Astrocyte of the hippocampus (primary cell): Measurements from ENCODE around the gene HSFX1.
"Not testable (repeated sequence)": the region's sequence is repeated elsewhere in the genome, so short reads cannot be mapped to it uniquely, and the experiment has no call there.

ENCODE experiments used
- DNase-seq: peaks from one replicate; pipeline ENCODE4 v3.0.0; 2011; ENCODE audit warnings: low read depth, low spot score

The HSFX1 gene, protein sequence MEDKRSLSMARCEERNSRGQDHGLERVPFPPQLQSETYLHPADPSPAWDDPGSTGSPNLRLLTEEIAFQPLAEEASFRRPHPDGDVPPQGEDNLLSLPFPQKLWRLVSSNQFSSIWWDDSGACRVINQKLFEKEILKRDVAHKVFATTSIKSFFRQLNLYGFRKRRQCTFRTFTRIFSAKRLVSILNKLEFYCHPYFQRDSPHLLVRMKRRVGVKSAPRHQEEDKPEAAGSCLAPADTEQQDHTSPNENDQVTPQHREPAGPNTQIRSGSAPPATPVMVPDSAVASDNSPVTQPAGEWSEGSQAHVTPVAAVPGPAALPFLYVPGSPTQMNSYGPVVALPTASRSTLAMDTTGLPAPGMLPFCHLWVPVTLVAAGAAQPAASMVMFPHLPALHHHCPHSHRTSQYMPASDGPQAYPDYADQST

DNA sequence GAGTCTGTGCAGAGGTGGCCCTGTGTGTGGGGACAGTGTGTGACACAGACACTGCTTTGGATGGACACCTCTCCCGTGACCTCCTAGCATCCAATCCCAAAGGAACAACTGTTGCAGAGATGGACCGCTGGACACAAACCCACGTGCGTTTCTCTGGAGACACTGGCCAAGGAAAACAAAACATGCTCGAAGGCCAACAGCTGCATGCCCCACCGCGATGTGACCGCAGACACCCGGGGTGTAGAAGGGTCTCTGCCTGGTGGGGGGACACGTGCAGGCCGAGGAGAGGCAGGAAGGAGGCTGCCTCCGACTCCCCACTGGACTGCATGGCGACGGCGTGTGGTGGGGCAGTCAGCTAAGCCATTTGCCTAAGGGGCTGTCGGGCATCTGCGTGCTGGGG is at the start of gene HSFX1:
Gene HSFX1, plus strand, starts transcription at position 301 of the 400 bp plus-strand sequence. CDS start 614 bp downstream, outside the sequence.
- not testable (repeated sequence) for DNase-seq

DNA sequence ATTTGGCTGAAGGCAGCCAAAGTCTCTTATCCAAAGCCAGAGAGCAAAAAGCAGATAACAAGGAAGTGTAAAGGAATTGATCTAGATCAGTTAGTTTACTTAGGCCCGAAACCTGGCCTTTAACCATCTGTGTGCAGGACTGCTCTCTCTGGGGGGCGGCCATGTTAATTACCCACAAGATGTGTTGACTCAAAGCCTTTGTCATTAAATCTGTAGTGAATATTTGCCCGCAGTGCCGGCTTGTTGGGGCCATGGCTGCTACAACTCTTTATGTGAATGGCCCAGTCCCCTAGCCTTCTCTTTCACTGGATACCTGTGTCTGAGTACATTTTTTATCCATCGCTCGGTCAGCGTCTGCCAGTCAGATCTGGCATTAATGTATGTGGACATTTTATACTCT is 46.6 kb upstream of the HSFX1 start:
- not testable (repeated sequence) for DNase-seq

DNA sequence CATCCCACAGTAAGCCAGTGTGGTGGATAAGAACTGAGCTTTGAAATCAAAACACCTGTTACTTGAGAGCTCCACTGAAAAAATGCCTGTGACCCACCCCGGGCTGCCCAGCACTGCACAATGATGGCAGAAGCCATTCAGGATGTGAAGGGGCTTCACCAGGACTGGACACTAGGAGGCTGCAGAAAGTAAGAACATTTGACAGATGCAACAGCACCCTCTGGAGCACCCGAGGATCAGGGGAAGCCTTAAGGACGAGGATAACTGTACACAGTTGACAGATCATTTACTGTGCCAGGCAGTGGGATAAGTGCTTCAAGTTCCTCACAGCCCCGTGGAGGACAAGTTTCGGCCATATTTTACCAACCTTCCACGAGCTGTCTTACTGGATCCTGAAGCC is 31.6 kb upstream of the HSFX1 start:
- DNase-seq = not testable (repeated sequence)

DNA sequence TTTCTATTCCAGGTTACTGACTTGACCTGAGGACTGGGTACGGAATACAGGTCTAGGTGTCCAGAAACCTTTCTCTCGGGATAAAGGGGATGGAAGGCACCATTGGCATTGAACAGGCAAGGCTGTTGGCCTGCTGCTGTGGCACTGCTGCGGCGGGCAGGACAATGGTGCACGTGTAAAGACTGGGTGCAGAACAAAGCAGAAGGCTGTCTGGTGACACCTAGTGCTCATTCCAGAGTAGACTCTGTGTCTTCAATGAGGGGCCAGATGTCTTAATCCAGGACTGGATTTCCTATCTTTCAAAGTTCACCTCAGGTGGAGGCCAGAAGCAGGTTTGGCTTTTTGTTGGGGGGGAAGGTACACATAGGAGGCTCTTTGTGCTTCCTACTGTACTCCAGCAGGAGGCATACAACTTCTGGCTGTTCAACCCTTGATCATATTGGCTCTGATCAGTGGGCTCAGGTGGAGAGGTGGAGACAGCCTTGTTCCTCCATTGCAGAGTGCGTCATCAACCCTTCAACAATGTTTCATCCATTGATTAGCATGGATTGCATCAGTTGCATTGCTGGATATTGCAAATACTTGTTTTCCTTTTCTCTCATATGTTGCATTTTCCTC is 27.4 kb upstream of the HSFX1 start:
- not testable (repeated sequence) for DNase-seq

DNA sequence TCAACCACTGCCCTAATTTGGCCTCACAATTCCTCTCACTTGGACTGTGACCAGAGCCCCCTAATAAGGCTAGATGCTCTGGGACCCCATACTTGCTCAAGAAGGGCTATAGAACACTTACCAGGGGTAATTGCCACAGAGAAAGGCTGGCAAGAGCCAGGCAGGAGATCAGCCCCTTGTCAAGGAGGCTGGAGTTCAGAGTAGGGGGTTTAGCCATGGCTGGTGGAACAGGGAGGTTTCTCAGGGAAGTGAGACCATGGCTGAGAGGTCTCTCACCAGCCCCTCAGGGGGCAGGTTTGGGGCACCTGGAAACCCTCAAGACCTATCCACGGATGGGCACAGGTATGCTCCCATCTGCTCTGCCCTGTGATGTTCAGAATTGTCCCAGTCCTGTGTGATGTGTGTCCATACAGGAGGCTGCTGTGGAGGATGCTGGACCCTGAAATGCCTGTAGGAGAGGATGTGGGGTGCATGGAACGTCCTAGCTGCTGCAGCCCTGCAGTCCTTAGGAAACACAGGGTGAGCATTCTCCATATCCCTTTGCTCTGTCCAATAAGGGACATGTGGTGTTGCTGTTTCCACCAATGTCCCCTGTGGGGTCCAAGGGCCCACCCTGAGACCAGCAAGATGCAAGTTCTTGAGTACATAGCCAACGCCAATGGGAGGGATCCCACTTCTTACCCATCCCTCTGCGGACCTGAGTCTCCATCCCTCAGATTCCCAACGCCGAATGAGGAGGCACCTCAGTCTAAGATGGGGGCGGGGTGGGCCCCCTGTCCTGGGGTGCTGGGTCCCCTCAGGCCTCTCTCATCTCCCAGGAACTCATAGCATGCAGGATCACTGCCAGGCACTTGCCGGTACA is 16.4 kb upstream of the HSFX1 start:
- no peak for DNase-seq

DNA sequence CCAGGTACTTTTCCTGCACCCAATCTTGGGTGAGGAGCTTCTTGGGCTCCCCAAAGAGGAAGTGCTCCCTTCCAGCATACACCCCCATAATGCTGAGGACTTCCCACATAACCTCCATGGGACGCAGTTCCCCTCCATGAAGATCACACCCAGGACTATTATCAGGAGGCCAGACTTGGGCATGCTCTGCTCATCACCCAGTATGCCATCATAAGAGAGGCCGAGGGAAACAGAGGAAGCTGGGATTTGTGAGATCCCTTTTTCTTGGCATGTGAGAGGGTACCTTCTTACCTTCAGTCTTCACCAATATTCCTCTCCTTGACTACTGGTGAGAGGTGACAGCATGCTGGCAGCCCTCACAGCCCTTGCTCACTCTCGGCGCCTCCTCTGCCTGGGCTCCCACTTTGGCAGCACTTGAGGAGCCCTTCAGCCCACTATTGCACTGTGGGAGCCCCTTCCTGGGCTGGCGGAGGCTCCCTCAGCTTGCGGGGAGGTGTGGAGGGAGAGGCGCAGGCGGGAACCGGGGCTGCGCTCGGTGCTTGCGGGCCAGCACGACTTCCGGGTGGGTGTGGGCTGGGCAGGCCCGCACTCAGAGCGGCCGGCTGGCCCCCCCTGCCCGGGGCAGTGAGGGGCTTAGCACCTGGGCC is 15.7 kb upstream of the HSFX1 start:
- no peak for DNase-seq

DNA sequence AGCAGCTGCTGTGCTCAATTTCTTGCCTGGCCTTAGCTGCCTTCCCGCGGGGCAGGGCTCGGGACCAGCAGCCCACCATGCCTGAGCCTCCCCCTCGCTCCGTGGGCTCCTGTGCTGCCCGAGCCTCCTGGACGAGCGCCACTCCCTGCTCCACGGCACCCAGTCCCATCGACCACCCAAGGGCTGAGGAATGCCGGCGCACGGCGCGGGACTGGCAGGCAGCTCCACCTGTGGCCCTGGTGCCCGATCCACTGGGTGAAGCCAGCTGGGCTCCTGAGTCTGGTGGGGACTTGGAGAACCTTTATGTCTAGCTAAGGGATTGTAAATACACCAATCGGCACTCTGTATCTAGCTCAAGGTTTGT is 15.2 kb upstream of the HSFX1 start:
- DNase-seq = not testable (repeated sequence)

DNA sequence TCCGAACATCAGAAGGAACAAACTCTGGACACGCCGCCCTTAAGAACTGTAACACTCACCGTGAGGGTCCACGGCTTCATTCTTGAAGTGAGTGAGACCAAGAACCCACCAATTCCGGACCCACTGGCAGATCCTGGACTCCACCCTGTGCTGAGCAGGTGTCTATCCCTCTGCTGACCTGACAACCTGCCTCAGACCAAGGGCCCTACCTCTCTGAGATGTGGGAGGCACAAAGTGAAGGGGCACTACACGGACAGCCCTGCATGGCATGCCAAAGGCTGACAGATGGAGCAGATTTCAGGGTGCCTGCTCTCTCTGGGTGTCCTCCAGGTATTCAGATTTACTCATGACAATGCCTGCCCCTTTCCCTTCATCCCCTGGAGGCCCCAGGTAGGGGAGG is 14.0 kb upstream of the HSFX1 start:
- DNase-seq = no peak

DNA sequence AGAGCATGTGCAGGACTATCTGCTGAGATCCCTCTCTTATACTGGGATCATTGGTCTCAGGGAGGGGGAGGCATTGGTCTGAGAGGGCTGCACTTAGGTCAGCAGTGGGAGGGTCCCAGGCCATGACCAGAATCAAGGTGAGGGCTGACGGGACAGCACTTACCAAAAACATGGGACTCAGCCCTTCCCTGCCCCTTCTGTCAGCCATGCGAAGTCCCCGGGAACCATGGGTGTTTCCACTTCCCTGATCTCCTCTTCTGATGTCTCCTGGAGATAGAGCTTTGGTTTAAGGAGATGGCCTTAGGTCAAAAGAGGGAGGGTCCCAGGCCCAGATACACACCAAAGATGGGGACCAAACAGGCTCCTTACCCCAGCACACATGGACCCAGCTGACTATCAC is 12.9 kb upstream of the HSFX1 start:
- DNase-seq = no peak

DNA sequence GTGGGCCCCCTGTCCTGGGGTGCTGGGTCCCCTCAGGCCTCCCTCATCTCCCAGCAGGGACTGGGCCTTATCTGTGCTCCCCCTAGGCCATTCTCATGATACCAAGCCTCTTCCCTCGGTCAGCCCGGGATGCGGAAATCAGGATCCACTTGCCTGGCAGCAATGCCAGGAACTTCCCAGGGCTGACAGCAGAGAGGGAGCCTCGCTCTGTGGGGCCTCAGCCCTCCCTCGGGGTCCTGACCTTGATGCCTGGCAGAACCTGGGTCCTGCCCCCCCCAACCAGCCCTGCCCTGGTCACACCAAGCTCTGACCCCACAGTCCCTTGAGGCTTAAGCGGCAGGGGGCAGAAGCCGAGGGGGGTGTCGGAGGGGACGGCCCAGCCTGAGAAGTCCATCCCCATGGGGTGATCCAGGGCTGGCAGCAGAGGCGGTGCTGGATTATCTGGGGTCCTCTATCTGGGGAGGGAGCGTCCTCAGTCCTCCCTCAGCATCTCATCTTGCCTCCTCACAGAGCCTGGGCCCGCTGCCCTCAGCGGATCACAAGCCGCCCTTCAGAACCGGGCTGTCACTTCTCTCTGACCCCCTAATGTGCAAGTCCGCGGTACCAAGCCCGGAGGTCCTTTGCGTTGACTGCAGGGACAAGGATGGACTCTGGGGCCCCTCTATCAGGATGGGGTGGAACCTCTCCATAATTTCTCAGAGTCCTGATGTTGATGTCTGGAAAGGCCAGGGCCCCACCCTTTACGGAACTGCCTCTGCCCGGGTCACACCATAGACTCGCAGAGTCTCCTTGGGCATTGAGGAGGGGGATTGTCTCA is 11.8 kb upstream of the HSFX1 start:
- DNase-seq = not testable (repeated sequence)

DNA sequence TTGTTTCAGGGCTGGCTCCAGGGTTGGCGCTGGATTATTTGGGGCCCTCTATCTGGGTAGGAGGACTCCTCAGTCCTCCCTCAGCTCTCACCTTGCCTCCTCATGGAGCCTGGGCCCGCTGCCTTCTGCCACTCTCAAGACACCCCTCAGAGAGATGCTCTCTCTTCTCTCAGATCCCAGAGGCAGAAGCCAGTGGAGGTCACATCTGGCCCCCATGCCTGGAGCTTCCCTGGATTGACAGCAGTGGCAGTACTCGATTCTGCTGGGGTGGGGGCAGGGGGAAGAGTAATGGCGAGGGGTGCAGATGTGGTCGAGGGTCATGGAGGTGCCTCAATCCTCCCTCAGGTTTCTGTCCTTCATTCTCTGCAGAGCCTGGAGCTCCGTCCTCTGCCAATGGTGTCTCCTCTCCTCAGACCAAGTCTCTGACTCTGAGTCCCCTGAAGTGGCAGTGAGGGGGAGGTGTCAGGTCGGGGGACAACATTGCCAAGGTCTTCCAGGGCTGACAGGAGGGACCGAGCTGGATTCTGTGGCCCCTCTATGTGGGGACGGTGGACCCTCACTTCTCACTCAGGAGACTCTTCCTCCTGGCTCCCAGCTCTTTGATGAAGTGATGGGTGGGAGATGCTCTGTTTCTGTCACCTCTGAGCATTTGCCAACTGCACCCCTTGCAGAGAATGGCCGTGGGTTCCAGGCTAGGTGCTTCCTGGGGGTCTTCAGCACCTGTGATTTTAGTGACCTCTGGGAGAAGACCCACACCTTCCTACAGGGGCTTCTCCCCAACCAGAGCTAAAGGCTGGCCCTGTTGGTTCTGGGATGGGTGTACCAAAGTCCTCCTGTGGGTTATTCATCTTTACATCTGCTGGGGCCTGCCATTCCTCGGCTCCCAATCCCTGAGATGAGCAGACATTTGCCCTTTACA is 10.9 kb upstream of the HSFX1 start:
- DNase-seq = no peak

DNA sequence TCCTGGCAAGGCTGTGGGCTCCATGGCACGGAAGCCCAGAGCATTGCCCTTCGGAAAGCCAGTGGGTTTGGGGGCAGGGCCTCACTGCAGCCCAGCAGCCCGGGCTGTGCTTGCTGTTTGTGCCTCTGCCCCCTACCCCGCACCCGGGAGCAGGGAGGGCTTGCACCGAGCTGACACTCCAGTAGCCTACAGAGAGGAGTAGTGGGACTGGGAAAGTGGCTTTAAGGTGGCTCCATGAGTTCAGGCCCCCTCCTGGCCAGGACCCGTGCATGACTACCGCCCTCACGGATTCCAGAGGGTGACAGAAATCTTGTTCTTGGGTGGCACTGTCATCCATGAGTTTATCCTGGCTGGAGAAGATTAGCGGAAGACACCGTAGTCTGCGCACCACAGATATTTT is 3.5 kb upstream of the HSFX1 start:
- DNase-seq = not testable (repeated sequence)

DNA sequence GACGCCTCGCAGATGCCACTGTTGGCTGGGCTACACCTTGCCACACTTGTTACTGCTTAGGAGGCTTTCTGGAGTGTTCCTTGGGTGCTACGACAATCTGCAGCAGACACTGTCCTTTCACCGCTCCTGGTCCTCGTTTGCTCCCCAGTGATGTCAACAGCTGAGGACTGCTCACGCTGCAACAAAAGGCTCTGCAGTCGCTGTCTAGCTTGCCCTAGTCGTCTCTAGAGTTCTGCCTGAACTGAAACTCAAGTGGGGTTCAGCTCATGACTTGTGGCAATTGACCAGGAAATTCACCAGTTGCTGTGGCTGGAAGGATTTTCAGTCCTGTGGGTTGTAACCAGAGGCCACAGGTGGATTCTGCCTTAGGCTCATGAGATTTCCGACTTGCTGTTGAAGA is 842 bp upstream of the HSFX1 start:
- not testable (repeated sequence) for DNase-seq

DNA sequence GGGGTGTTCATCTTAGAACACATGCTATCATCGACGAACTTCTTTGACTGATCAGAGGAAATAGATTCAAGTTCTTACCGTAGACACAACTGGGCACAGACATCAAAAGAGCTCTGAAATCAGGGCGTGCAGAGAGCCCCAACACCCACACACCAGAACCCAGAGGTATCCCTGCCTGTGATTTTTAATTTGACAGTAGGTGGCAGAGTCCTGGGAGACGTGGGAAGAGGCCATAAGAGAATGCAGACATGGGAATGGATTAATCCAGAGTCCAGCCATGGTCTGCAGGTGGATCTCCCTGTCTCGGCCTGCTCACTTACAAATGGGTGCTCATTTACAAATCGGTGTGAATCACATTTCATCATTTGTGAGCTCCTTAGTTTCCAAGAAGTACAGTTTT is 4.1 kb downstream of the HSFX1 start:
- DNase-seq = not testable (repeated sequence)

DNA sequence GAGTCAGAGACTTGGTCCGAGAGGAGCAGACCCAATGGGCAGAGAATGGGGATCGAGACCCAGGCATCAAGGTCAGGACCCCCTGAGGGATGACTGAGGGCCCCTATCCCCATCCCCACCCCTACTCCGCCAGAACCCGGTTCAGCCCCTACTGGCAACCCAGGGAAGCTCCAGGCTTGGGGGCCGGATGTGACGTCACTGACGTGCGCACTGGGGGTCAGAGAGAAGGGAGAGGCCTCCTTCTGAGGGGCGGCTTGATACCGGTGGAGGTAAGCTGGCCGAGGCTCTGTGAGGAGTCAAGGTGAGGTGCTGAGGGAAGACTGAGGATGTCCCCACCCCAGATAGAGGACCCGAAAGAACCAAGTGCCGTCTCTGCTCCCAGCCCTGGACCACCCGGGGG is 7.9 kb downstream of the HSFX1 start, which contains the start of gene MAGEA9:
Gene MAGEA9, plus strand, starts transcription at position 204 of the 400 bp plus-strand sequence. CDS start 4,281 bp downstream, outside the sequence.
- not testable (repeated sequence) for DNase-seq

DNA sequence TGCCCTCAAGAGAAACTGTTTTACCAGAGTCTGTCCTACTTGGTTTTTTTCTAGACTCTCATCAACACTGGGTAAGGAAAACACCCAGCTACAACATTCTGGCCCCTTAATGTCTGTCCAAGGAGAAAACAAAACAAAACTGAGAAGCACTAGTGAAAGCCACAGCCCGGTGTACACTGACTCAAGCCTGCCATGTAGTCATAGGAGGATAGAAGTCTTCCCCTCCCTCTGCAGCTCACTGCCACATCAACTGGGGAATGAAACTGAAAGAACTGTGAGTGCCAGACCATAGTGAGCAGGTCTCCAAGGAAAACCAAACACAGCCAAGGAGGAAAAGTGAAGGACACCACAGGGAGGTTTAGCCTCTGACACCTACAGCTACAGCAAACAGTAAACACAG is 21.7 kb downstream of the HSFX1 start:
- DNase-seq = not testable (repeated sequence)

DNA sequence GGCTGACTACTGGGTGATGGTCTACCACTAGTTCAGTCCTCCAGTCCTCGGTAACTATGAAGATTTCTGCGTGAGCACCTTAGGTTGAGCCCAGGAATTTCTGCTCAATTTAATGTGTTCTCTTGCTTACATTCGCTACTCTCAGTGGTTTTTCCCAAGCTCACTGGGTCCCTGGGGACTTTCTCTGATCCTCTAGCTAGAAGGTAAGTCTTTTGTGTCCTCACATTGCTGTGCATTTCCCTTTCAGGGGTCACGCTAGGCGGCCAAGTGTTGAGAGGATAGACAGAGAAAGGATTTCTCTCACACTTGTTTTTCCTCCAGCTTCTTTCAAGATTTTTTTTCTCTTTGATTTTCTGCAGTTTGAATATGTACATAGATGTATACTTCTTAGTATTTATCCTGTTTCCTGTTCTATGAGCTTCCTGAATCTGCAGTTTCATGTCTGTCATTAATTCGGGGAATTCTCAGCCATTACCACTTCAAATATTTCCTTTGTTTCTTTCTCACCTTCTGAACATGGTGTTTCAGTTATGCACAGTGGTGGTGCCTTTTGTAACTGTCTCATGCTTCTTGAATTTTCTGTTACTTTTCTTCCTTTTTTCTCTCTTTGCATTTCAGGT is 25.3 kb downstream of the HSFX1 start:
- DNase-seq = no peak

DNA sequence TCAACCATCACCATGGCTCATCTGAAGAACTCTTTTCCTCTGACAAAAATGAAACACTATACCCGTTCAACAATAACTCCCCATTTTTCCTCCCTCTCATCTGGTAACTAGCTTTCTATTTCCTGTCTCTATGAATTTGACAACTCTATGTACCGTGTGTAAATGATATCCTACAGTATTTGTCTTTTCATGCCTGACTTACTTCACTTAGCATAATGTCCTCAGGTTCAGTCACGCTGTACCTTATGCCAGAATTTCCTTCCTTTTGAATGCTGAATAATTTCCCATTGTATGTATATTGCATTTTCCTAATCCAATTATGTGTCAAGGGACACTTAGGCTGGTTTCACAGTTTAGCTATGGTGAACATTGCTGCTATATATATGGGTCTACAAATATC is 26.1 kb downstream of the HSFX1 start:
- DNase-seq = no peak

DNA sequence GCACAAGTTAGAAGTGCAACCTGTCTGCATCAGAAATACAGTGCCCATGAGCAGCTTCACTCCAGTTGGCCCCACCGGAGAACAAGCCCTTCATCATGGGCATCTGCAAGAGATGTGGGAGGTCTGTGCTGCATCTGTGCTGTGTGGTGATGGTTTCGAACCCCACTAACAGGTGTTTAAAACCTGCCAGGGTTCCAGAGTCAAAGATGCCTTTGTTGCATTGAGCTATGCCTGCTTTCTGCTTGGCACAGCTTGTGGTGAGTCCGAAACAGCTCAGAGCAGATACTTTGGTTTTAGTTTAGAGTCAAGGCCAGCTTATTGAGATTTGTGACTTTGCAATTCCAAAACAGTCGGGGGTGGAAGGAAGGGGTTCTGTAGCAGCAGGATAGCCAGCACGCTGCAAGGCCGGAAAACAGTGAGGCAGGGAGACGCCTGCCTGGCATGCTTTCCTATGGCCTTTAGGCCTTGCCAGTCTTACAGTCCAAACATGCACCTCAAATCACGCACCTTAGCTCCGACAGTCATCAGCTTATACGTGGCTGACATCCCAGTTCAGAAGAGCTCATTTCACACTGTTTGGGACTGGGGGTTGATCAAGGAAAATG is 29.7 kb downstream of the HSFX1 start:
- DNase-seq = no peak
